SK-N-SH (cell line): ENCODE data around the gene ROBO1.

Experiments used
- FOXM1 ChIP-seq: IDR thresholded peaks from 2 replicates; pipeline ENCODE4 v1.4.0; 2012; ENCODE audit warnings: low read depth, mild to moderate bottlenecking
- TCF12 ChIP-seq: IDR thresholded peaks from 2 replicates; pipeline ENCODE4 v1.4.0; 2012
- TF ChIP-seq, protein P1 (sequence below): fragments of 200-600 bp; sonication (generic); IDR thresholded peaks from 2 replicates; pipeline ENCODE4 v1.6.1; 2017; ENCODE audit warnings: antibody characterized with exemption, mild to moderate bottlenecking, moderate library complexity

DNA sequence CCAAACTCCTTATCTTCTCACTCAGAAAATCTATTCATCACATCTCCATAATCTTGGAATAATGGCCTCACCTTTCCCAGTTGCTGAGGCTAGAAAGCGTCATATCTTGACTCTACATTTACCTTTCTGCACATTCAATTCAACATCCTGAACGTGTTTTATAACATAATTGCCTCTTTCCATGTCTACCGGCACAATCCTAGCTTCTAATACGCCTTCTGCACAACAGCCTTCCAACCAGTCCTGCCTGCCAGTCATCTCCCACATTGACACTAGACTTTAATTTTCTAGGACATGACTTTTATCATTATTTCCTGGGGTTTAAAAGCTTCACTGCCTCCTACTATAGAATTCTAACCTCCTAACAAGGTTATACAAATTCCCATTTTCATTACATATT lies 906.6 kb downstream of the ROBO1 start:
- TF ChIP-seq TCF12 (no peak), FOXM1 (no peak)
- TF ChIP-seq, protein P1, sequence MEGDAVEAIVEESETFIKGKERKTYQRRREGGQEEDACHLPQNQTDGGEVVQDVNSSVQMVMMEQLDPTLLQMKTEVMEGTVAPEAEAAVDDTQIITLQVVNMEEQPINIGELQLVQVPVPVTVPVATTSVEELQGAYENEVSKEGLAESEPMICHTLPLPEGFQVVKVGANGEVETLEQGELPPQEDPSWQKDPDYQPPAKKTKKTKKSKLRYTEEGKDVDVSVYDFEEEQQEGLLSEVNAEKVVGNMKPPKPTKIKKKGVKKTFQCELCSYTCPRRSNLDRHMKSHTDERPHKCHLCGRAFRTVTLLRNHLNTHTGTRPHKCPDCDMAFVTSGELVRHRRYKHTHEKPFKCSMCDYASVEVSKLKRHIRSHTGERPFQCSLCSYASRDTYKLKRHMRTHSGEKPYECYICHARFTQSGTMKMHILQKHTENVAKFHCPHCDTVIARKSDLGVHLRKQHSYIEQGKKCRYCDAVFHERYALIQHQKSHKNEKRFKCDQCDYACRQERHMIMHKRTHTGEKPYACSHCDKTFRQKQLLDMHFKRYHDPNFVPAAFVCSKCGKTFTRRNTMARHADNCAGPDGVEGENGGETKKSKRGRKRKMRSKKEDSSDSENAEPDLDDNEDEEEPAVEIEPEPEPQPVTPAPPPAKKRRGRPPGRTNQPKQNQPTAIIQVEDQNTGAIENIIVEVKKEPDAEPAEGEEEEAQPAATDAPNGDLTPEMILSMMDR = no peak
